Central memory CD8-positive, alpha-beta T cell (primary cell): ENCODE data around the gene SIVA1.

Experiments used
- ATAC-seq: fragments of 150-1000 bp; cut with Tn5 transposase; replicated peaks from 2 replicates; pipeline ENCODE4 v1.10.0; 2022; ENCODE audit warnings: mild to moderate bottlenecking, moderate FRiP score, moderate number of reproducible peaks; ENCODE audit not compliant: poor library complexity, severe bottlenecking; ENCODE audit errors: extremely low read depth
- DNase-seq, 2 donors: peaks; one replicate each; pipeline ENCODE4 v3.0.0; 2021; ENCODE audit warnings: low spot score in 2 of 2
- H3K27ac Mint-ChIP-seq: one replicate; pipeline ENCODE4 v1.8.0; 2022; ENCODE audit warnings: low read depth, mild to moderate bottlenecking, moderate library complexity, mixed read lengths
- H3K27me3 Mint-ChIP-seq: one replicate; pipeline ENCODE4 v1.8.0; 2022; ENCODE audit warnings: mixed read lengths
- H3K36me3 Mint-ChIP-seq: one replicate; pipeline ENCODE4 v1.8.0; 2022; ENCODE audit warnings: mild to moderate bottlenecking, moderate library complexity, mixed read lengths; ENCODE audit not compliant: insufficient read depth
- H3K4me1 Mint-ChIP-seq: one replicate; pipeline ENCODE4 v1.8.0; 2022; ENCODE audit warnings: mixed read lengths
- H3K4me3 Mint-ChIP-seq: one replicate; pipeline ENCODE4 v1.8.0; 2022; ENCODE audit warnings: mild to moderate bottlenecking, moderate library complexity, mixed read lengths
- H3K9me3 Mint-ChIP-seq: one replicate; pipeline ENCODE4 v1.8.0; 2022; ENCODE audit warnings: mixed read lengths

The SIVA1 gene

DNA sequence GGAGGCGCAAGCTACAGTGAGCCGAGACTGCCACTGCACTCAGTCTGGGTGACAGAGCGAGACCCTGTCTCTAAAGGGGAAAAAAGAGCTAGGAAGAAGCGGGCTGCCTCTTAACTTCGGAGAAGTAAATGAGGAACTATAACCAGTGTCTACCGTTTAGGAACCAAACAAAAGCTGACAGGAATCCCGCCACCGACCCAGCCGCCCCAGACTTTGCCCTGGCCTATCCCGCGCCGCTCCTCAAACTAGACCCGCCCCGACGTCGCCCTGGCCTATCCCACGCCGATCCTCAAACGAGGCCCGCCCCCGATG, 568 bp upstream of the SIVA1 start:
- peak overlapping the region; percentile 89 for H3K27ac Mint-ChIP-seq
- peak overlapping the region; percentile 89 for H3K4me3 Mint-ChIP-seq
- peaks cover 28% of the 10 kb centered on the region for H3K4me1 Mint-ChIP-seq
- peaks cover 20% of the 10 kb centered on the region for H3K36me3 Mint-ChIP-seq
- ATAC-seq (peak; percentile 90), DNase-seq (peak in 1 of 2 donors; percentile 99)
- no peaks in the 10 kb centered on the region for H3K27me3 Mint-ChIP-seq
- H3K9me3 Mint-ChIP-seq, result no peaks in the 10 kb centered on the region

DNA sequence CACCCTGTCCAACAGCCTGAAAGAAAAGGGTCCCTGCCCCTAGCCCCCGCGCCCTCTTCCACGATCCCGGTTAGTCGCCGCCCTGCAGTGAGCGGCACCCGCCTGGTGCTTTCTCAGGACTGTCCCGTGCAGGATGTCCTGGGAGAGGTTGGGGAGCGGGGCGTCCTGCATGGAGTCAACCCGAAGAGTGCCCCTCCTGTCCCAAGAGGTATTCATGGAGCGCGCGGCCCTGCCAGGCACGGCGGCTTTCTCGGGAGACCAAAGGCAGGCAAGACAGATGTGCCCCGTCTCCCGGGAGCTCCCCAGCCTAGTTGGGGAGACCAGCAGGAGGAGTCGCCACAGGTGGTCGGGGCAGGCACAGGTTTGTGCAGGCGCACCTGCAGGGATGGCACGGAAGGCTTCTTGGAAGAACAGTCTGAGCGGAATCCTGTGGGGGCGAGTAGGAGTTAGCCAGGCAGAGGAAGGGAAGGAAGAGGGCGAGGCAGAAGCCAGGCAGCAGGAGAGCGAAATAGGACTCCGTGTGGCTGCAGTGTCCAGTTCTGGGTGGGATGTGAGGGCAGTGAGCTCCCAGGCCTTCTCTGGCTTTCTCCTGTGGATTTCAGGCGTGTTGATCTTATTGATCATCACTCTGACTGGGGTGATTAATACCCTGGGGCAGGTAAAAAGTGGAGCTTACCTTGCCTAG, 723 bp downstream of the SIVA1 start:
- DNase-seq (no peak), ATAC-seq (no peak)
- H3K27ac Mint-ChIP-seq, result peak overlapping the region; percentile 89
- no peaks in the 10 kb centered on the region for H3K9me3 Mint-ChIP-seq
- H3K4me3 Mint-ChIP-seq, result peak overlapping the region; percentile 89
- peaks cover 28% of the 10 kb centered on the region for H3K4me1 Mint-ChIP-seq
- no peaks in the 10 kb centered on the region for H3K27me3 Mint-ChIP-seq
- peaks cover 27% of the 10 kb centered on the region for H3K36me3 Mint-ChIP-seq

- Mint-ChIP-seq H3K27me3 (no peaks in the 10 kb centered on the region), H3K4me3 (peak overlapping the region; percentile 89), H3K9me3 (no peaks in the 10 kb centered on the region), H3K4me1 (peaks cover 28% of the 10 kb centered on the region), H3K27ac (peak overlapping the region; percentile 89), H3K36me3 (peaks cover 30% of the 10 kb centered on the region)
- no peak for DNase-seq
- ATAC-seq, result no peak
Measured at GRCh38 chr14:104754213-104754851, 1.4 kb downstream of the SIVA1 start.

DNA sequence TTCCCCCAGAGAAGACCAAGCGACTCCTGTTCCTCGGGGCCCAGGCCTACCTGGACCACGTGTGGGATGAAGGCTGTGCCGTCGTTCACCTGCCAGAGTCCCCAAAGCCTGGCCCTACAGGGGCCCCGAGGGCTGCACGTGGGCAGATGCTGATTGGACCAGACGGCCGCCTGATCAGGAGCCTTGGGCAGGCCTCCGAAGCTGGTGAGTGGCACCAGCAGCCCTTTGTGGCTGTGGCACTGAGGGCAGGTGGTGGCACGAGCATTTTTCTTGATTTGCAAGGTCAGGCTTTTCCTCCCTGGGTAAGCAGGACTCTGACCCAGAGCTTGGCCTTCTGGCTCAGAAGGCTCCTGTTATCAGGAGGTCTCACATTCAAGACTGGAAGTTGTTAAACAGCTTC, 2.7 kb downstream of the SIVA1 start:
- Mint-ChIP-seq H3K27ac (peak overlapping the region; percentile 55), H3K36me3 (peaks cover 32% of the 10 kb centered on the region), H3K4me3 (no peak overlapping the region), H3K4me1 (peaks cover 30% of the 10 kb centered on the region), H3K27me3 (no peaks in the 10 kb centered on the region), H3K9me3 (no peaks in the 10 kb centered on the region)
- no peak for DNase-seq
- no peak for ATAC-seq

GRCh38 chr14:104756477-104757237, 3.7 kb downstream of the SIVA1 start:
- H3K4me1 Mint-ChIP-seq, result peaks cover 37% of the 10 kb centered on the region
- DNase-seq, result no peak
- peaks cover 32% of the 10 kb centered on the region for H3K36me3 Mint-ChIP-seq
- H3K9me3 Mint-ChIP-seq, result no peaks in the 10 kb centered on the region
- H3K4me3 Mint-ChIP-seq, result no peak overlapping the region
- H3K27ac Mint-ChIP-seq, result no peak overlapping the region
- no peaks in the 10 kb centered on the region for H3K27me3 Mint-ChIP-seq
- no peak for ATAC-seq

DNA sequence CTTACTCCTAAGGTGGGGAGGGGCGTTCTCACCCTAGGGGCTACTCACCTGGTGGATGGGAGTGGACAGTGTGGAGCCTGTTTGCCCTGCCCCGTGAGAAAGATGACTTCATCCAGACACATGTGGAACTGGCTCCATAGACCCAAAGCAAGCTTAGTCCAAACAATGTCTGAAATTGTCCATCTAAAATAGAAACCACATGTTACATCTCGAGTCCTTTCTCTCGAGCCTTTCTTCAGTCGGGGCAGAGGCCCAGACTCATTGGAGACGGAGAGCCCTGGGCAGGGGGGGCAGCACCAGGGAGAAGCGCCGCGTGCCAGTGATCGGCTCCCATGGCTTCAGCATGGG, 4.3 kb downstream of the SIVA1 start:
- Mint-ChIP-seq H3K27ac (no peak overlapping the region), H3K4me3 (no peak overlapping the region), H3K4me1 (peaks cover 37% of the 10 kb centered on the region), H3K9me3 (no peaks in the 10 kb centered on the region), H3K36me3 (peaks cover 32% of the 10 kb centered on the region), H3K27me3 (no peaks in the 10 kb centered on the region)
- no peak for DNase-seq
- ATAC-seq, result no peak

DNA sequence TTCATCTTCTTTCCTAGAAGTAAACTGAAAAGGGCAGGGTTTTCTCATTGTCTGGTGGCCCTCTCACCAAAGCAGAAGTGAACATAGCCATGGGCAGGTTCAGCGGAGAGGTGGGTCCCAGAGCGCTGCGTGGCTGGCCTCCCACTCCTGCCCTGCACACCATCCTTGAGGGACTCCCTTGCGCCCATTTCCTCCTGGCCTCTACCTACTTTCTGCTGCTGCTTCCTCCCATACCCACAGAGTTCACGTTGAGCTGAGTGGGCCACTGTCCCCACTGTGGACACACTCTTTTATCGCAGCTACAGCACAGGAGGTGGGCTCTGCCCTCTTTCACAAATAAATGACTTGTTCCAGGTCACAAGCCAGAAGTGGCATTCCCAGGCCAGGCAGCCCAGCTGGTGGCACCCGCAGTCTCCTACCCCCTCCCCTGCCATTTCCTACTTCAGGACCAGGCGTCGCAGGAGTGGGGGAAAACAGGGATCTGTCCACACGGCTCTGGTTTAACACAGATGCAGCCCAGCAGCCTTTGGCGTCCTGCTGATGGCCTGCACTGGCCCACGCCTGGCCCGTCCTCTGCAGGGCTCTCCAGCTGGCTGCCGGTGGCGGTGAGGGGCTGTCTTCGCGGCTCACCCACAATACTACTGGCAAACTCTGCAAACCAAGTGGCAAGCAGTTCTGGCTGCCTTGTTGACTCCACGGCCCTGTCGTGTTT, 4.9 kb downstream of the SIVA1 start:
- H3K27me3 Mint-ChIP-seq, result no peaks in the 10 kb centered on the region
- DNase-seq (no peak), ATAC-seq (no peak)
- H3K27ac Mint-ChIP-seq, result peak overlapping the region; percentile 61
- no peaks in the 10 kb centered on the region for H3K9me3 Mint-ChIP-seq
- peaks cover 31% of the 10 kb centered on the region for H3K36me3 Mint-ChIP-seq
- H3K4me3 Mint-ChIP-seq, result no peak overlapping the region
- peaks cover 37% of the 10 kb centered on the region for H3K4me1 Mint-ChIP-seq

DNA sequence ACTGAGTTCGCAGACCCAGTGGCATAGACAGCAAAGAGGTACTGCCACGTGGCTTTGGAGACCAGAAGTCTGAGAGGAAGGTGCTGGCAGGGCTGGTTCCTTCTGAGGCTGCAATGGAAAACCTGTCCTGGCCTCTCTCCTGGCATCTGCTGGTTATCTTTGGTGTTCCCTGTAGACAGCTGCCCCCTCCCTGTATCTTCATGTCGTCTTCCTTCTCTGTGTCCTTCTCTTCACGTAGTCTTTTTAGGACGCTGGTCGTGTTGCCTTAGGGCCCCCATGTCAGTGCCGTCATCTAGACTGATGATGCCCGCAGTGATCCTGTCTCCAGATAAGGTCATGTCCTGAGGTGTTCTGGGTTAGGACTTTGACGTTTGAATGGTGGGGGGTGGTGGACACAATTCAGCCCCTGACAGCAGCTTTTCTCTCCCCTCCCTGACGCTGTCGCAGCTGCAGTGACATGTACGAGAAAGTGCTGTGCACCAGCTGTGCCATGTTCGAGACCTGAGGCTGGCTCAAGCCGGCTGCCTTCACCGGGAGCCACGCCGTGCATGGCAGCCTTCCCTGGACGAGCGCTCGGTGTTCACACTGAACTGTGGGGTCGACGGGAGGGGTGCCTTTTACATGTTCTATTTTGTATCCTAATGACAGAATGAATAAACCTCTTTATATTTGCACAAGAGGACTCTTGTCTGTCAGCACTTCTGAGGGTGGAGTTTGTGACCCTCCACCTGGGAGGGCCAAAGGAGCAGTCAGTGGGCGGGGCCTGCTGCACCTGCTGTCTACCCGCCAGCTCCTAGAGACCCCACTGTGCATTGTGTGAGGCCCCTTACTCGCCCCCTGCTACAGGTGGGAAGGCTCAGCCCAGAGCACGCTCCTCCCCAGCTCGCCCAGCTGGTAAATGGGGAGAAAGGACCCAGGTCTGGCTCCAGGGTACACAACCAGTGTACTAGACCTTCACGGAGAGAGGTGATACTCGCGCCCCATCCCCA, 6.3 kb downstream of the SIVA1 start:
- no peak overlapping the region for H3K4me3 Mint-ChIP-seq

DNA sequence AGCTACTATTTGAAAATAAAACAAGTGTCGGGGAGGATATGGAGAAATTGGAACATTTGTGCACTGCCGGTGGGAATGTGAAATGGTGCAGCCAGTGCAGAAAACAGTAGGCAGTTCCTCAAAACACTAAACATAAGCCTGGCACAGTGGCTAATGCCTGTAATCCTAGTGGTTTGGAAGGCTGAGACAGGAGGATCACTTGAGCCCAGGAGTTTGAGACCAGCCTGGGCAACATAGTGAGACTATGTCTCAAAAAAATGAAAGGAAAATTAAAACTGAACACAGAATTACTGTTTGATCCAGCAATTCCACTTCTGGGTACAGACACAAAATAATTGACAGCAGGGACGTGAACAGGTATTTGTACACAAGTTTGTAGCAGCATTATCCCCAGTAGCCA, 12.6 kb downstream of the SIVA1 start:
- ATAC-seq (no peak), DNase-seq (no peak)
- Mint-ChIP-seq H3K27ac (no peak overlapping the region), H3K9me3 (no peaks in the 10 kb centered on the region), H3K36me3 (peaks cover 4% of the 10 kb centered on the region), H3K4me3 (no peak overlapping the region), H3K27me3 (no peaks in the 10 kb centered on the region), H3K4me1 (peaks cover 9% of the 10 kb centered on the region)

More for the DNA sequence above, 6.3 kb downstream of the SIVA1 start:
- Mint-ChIP-seq H3K4me1 (peaks cover 29% of the 10 kb centered on the region), H3K9me3 (no peaks in the 10 kb centered on the region), H3K36me3 (peaks cover 25% of the 10 kb centered on the region), H3K27me3 (no peaks in the 10 kb centered on the region), H3K27ac (no peak overlapping the region)
- DNase-seq (no peak), ATAC-seq (no peak)

DNA sequence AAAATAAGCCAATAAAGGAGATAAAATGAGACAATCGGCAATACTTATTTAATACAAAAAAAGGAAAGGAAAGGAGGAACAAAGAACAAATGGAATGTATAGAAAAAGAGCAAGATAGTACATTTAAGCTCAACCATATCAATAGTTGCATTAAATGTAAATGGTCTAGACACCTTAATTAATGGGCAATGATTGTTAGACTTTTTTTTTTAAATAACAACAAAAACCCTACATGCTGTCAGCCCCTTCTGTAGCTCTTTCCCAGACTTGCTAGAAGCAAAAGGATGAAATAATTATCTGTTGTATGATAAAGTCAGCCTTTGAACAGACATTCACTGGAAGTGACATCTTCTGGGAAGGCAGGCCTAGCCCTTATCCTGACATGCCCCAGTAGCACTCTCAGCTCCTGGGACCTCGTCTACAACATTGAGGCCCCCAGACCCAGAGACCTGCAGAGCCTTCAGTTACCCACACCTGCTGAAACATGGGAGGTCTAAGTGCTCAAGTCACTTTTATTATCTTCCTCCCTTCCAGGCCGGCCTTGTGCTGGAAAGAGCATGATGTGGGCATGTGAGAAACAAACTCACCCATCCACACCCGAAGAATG, 13.4 kb downstream of the SIVA1 start:
- Mint-ChIP-seq H3K9me3 (no peaks in the 10 kb centered on the region), H3K36me3 (peaks cover 8% of the 10 kb centered on the region), H3K4me1 (peaks cover under 1% of the 10 kb centered on the region), H3K27me3 (no peaks in the 10 kb centered on the region), H3K4me3 (no peak overlapping the region), H3K27ac (no peak overlapping the region)
- DNase-seq, result no peak
- ATAC-seq, result no peak

- Mint-ChIP-seq H3K4me1 (no peaks in the 10 kb centered on the region), H3K36me3 (peaks cover 8% of the 10 kb centered on the region), H3K27ac (no peak overlapping the region), H3K4me3 (no peak overlapping the region), H3K27me3 (no peaks in the 10 kb centered on the region), H3K9me3 (no peaks in the 10 kb centered on the region)
- ATAC-seq (no peak), DNase-seq (no peak)
Measured at GRCh38 chr14:104766863-104767633, 14.1 kb downstream of the SIVA1 start.
